Measurements from ENCODE around the gene NELL2.

DNA sequence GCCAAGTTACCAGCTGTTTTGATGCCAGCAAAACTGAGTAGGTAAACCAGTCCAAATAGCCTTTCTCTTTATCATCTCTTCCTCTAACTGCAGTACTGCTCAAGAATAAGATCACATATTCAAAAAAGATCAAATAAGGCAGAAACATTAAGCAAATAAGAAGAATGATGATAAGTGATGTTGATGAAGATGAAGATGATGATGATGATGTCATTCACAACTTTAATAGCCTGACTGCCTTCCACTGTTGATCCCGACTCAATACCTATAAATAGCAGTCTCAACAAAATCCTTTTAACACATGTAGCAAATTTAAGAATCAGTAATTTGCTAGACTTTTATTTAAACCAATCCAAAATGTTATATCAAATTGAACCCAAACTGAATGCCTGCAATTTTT lies 47.1 kb downstream of the NELL2 start:
- TF ChIP-seq CTCF (conservative IDR thresholded peaks at IDR 0.05): no peak
- TF ChIP-seq ZFX (IDR thresholded peaks at IDR 0.05): no peak
